HG03342 (cell line): Measurements from ENCODE around the gene TLK2.
"Not testable (repeated sequence)": the region's sequence is repeated elsewhere in the genome, so short reads cannot be mapped to it uniquely, and the experiment has no call there.

Experiments
- ATAC-seq: cut with Tn5 transposase; IDR thresholded peaks from one replicate; pipeline ENCODE4 v1.9.1; 2021; ENCODE audit warnings: mild to moderate bottlenecking, moderate library complexity; ENCODE audit not compliant: unreplicated experiment

Gene TLK2

DNA sequence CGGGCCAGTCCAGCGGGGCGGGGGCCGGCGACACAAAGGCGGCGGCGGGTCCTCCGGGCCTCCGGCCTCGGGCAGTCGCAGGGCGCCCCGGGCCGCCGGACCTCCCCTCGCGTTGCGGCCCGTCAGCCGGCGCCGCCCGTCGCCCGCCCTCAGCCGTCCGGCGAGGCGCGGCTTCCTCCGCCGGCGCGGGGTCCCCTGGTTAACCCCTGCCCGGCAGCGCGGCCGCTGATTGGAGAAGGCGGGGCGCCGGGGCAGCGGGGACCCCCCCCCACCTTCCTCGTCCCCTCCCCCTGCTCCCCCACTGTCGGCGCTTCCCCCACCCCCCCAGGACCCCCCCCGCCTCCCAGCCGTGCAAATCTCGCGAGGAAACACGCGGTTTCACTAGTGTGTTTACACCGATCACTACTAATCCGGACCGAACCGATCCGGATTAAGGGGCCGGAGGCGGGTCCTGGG lies at the start of gene TLK2:
Gene TLK2, plus strand, starts transcription at position 402 of the 456 bp plus-strand sequence. CDS start 2,301 bp downstream, outside the sequence.
- peak; percentile 64 for ATAC-seq

DNA sequence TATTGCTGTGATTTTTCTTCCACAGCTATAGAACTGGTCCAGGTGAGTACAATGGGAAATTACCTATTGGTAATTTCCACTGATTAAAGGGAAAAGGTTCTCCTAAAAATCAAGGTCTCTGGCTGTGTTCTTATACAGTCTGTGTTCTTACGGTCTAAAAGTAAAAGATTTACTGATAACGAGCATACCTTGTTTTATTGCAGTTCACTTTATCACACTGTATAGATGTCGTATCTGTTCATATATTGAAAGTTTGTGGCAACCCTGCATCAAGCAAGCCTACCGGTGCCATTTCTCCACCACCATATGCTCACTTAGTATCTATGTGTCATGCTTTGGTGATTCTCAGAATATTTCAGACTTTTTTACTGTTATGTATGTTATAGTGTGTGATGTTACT lies 43.4 kb upstream of the TLK2 start:
- not testable (repeated sequence) for ATAC-seq

DNA sequence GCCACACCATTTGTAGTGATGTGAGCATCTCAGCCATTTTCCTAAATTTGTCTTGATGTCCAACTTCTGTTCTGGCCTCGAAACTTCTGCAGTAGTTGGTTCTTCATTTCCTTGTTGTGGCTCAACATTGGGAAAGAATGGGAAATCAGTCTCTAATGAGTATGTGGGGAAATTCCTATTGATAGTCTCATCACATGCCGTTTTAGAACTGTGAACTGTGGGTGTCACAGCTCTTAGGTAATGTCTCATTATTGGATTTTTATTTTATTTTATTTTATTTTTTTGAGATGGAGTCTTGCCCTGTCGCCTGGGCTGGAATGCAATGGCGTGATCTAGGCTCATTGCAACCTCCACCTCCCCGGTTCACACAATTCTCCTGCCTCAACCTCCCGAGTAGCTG lies 37.4 kb upstream of the TLK2 start:
- ATAC-seq, result not testable (repeated sequence)

DNA sequence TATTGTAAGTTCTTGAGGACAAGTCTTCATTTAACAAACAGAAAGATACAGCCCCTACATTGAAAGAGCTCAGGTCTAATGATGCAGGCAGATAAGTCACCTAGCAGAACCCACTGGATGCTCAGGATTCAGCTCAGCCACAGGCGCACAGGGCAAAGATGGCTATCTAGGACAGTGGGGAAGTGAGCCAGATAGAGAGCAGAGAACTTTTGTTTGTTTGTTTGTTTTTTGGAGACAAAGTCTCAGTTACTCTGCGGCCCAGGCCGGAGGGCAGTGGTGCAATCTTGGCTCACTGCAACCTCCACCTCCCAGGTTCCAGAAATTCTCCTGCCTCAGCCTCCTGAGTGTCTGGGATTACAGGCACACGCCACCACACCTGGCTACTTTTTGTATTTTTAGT lies 34.6 kb upstream of the TLK2 start:
- no peak for ATAC-seq

DNA sequence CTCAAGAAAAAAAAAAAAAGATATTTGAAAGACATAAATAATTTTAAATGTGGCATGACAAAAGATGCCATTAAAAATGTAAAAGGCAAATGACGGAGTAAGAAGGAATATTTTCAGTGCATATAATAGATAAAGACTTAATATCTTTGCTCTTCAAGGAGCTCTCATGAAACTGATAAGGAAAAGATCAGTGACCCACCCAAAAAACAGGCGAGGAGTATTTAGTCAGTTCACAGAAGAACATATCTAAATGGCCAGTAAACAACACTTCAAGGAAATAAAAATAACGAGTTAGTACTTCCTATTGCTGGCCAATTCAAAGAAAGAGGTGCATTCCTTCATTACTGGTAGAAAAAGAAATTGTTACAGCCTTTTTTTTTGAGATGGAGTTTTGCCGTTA lies 32.8 kb upstream of the TLK2 start:
- not testable (repeated sequence) for ATAC-seq

DNA sequence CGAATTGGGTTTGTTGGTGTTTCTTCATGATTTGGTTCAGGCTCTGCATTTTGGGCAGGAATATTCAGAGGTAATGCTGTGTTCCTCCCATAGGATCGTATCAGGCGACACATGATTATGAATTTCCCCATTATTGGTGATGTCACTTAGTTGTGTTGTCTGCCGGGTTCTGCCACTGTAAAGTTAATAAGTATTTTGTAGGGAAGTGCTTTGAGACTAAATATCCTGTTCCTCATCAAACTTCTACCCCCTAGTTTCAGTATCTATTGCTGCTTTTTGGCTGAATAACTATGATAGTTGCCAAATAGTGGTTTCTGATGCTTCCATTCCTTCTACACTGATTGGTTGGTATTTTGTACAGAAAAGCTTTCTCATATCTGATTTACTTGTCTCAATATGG lies 26.4 kb upstream of the TLK2 start:
- ATAC-seq, result not testable (repeated sequence)

DNA sequence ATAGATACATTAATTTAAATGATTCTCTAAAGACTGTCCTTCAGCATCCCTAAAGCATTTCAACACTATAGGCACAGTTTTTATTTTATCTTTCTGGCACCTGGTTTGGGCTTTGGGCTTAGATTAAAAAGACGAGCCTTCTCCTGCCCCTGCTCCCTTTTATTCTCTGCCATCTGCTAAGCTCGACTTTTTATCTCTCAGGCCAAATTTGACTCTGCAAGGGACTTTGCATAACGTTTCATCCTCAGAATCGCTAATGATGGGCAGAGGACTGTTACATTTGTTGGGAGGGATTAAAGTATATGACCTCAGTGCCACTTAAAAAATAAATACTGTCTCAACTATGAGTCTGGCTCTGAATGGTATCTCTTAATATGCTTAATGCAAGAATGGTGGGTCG lies 25.6 kb upstream of the TLK2 start:
- ATAC-seq, result not testable (repeated sequence)

DNA sequence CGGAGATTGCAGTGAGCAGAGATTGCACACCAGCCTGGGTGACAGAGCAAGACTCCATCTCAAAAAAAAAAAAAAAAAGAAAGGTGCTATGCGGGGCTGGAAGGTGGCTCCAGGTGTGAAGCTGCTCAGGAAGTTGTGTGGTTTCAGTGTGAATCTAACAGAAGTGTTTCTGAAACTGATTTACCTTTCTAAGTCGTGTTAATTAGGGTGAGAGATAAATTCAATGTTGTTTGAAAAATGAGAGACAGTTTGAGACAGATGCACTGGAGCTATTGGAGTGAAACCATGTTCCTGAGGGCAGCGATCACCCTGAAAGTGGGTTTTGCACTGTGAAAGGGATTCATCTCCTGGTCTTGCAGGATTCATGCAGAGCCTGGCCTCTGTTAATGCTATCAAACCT lies 25.0 kb upstream of the TLK2 start:
- not testable (repeated sequence) for ATAC-seq

DNA sequence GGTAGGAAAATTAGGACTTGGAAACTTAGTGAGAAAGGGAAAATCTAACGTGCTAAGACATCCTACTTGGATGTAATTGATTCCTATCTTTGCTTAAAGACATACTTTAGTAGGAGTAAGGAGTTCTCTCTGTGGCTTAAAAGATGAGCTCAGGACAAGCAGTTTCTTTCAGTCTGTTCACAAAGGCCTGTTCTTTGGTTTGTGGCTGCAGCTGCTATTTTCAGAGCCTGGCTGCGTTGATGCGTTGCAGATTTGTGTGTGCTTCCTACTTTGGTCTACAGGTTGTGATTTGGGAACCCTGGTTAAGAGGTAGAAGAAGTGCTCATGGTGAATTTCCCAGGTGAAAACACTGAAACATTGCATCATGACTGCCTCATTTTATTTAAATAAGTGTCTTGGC lies 24.5 kb upstream of the TLK2 start:
- ATAC-seq, result peak; percentile 66

DNA sequence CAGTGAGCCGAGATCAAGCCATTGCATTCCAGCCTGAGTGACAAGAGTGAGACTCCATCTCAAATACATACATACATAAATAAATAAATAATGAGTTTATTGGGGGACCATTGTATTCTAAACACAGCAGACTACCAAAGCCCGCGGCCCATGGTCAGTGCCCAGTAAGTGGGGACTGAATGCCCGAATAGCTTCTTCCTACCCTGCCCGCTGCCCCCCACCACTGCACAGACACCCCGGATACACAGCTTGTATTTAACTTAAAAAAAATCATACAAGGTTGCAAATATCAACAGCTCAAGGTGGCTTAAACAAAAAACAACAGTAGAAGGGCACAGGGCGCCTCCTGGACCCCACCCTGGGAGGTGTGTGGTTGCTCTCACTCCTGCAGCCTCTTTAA lies 22.6 kb upstream of the TLK2 start:
- no peak for ATAC-seq

DNA sequence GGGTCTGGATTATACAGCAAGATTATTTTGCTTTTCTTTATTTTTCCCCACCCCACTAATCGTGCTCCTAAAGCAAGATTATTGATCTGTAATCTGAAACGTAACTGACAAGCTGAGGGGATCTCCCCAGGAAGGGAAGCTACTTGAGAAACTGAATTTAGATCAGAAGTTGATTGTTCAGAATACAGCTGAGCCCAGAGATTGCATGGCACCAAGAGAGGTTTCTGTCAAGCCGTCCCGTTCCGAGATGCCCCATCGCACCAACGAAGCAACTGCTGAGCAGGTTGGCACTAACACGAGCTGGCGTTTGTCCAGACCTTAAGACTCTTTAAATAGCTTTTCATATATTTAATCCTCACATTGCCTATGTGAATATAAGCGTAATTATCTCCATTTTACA lies 20.1 kb upstream of the TLK2 start:
- ATAC-seq, result not testable (repeated sequence)

DNA sequence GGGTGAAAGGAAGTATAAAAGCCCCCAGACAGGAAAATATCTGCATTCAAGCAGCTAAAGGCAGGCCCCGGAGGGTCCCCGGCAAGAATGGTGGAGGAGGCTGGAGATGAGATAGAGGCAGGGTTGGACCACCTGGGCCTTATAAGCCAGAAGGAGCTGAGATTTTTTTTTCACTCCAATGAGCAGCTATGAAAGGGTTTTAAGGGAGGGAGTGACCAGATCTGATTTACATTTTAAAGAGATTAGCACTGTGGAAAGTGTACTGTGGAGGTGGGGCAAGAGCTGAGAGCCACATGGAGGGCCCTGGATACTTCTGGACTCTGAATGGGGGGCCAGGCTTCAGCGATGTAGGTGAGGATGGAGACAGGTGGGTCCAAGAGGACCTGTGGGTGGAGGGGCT lies 14.2 kb upstream of the TLK2 start:
- ATAC-seq, result not testable (repeated sequence)

DNA sequence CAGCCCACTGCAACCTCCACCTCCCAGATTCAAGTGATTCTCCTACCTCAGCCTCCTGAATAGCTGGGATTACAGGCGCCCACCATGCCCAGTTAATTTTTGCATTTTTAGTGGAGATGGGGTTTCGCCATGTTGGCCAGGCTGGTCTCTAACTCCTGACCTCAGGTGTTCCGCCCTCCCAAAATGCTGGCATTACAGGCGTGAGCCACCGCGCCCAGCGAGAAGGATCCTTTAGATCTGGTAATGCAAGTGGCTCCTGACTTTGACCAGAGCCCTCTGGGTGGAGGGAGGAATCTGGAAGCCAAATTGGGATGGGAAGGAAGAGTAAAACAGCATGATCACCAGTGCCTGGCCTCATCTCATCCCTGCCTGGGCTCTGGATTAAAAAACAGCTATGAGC lies 13.4 kb upstream of the TLK2 start:
- not testable (repeated sequence) for ATAC-seq

DNA sequence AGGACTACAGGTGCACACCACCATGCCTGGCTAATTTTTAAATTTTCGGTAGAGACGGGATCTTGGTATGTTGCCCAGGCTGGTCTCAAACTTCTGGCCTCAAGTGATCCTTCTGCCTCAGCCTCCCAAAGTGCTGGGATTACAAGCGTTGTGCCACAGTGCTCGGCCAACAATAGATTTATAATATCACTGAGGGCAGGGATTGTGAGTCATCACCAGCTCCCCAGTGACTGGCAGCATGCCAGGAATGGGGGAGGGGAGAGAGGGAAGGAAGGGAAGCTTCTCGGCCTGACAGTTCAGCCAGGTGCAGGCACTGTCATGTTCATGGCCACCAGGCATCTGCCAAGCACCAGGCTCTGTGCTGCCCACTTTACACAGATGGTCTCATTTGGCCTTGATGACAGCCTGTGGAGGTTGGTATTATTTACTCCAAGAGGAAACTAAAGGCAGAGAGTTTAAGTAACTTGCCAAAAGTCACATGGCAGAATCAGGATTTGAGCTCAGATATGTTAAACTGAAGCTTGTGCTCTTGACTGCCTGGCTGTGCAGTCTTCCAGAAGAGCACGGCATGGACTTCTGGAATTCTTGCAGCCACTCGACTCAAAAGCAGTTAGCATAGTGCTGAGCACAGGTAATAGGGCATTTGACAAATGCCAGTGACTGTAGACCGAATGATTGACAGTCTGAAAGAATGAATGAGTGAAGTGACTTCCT lies 7.8 kb upstream of the TLK2 start:
- ATAC-seq, result not testable (repeated sequence)

DNA sequence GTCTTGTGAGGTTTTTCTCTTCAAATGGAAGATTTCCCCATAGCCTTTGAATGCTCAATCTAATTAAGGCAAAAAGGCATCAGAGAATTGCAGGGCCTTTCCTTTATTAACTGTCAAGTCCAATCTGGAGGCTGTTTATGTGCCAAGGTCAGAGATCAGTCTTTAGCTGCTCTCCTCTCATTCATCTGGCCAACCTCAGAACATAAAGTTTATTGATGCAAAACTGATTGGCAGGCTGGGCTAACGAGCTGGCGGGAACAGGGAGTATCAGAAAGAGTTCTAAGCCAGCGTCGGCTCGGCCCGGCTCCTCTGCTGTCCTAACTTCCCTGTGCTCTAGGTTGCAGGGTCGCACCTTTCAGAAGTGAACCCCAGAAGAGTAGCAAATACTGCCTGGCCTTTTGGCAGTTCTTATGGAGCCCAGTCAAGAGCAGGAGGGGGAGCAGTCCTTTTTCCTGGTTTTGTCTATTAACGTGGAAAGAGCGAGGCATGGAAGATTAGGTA lies 7.2 kb upstream of the TLK2 start:
- not testable (repeated sequence) for ATAC-seq

DNA sequence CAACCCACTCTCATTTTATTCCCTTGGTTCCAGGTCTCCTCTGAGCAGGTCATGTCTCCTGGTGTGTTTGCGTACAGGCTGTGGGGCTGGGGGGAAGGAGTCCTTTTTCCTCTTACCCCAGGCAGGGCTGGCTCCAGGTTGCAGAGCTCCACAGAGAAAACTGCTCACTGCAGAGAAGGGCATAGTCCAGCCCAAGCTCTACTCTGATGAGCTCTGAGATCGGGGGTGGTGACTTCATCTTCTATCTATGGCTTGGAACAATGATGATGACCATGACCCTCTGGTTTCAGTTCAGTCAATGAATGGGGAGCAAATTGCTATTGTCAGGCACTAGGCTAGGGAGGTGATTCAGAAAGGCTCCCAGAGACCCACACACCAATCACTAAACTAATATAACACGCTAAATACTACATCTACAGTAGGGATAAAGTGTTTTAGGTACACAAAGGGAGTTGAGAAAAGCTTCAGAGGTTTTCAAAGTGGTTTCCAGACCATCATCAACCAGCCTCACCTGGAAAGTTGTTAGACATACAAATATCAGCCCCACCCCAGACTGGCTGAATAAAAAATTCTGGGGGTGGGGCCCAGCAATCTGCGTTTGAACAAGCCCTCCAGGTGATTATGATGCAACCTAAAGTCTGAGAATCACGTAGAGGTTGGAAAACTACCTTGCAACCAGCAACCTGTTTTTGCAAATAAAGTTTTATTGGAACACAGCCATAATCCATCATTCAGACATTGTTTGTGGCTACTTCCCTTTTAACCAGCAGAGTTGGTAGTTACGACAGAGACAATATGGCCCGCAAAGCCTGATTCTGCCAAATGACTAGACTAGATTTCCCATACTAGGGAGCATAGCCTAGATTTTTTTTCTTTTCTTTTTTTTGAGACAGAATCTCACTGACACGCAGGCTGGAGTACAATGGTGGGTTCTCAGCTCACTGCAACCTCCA lies 5.3 kb upstream of the TLK2 start:
- ATAC-seq, result not testable (repeated sequence)

DNA sequence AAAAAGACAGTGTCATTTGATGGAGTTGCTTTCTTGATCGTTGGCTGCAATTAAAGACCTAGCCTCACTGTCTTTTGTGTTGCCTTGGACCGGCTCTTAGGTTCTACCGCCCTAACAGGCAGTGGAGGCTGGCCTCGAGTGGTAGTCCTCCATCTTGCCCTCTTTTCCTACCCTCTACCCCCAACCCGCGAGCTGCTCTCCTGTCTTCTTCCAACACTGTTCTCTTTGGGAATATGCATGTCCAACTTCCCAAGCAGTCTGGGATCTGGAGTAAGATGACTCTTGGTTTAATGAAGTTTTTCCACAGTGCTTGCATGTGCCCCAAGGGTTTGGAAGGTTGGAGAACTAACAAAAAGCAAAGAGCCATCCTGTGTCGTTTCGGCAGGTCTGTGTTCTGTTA lies 1.5 kb upstream of the TLK2 start:
- not testable (repeated sequence) for ATAC-seq

DNA sequence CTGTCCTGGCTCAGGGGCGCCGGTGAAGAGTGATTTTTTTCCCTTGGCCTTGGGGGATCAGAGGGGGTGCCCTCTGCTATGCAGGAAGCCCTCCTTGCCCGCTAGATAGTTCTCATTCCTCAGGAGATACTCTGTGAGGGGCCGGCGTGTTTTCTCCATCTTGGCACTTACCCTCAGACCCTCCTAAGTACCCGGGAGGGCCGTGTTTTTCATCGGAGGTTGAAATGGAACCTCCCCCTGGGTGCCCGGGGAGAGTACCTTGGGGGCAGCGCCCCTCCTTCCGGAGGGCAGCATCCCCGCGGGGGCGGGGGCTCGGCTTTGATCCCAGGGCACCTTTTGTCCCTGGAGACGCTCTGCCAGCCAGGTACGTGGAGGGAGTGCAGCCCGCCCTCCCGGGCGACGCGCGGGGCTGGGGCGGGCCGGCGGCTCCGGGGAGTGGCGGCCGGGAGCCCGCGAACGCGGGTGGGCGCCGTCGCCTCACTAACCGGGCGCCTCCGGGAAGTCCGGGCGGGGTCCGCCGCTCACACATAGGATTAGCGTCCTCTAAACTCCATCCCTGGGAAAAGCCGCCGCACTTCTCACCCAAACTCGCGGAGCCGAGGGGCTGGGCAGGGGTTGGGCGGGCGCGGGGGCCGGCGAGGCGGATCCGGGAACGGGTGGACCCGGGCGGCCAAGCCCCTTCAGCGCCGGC lies 762 bp upstream of the TLK2 start:
- ATAC-seq, result peak; percentile 21

DNA sequence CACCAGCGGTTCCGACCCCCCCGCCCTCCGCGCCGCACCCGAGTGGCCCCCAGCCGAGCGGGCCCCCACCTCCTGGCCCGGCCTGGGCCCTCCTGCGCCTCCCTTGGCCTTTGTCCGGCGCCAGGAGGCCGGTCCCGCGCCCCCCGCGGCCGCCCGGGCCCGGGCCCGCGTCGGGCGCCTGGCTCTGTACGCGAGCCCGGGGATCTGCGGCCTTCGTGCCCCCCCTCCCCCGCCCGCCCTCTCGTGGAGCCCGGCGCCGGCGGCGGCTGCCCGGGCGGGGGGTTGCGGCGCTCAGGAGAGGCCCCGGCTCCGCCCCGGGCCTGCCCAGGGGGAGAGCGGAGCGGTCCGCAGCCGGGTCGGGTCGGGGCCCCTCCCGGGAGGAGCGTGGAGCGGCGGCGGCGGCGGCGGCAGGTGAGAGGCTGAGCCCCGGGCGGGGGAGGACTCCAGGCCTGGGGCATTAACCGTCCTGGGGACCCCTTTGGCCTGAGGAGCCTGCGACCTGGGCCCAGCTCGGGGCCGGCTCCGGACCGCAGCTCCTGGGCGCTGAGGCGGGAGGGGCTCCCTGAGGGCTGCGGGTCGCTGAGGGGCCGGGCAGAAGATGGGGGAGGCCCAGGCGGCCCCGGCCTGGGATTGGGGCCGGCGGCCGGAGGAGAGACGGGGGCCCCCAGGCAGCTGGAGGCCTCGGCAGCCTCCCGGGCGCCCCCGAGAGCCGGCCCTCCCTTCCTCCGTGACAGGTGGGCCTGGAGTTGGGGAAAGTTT lies 434 bp downstream of the TLK2 start:
- ATAC-seq, result peak; percentile 38

DNA sequence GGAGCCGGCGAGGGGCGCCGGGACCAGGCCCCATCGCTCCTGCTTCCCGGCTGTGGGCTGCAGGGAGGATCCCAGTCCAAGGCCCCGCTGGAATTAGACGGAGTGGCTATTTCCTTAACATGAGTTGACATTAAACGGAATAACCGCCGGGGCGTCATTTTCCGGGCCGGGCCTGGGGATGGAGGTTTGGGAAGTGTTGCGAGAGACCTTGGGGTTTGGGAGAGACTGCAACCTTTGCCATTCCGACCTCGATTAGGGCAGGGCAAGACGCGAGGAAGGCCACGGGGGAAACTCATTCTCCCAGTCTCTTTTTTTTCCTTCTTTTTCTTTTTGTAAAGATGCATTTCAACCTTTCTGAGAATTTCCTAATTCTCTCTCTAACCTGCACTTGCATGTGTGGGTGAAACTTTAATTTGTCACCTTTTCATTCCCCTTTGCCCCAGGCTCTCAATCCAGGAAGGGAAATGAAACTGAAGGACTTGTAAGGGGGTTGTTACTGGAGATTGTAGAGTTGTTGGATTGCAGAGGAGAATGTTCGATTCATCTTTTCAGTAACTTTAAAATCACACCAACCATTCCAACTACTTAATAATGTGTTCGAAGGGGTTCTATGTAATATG lies 1.1 kb downstream of the TLK2 start:
- ATAC-seq, result not testable (repeated sequence)
